GM12878 (cell line): ENCODE data around the gene APOC1.

Source experiments
- BCLAF1 ChIP-seq: fragments of 450-650 bp; IDR thresholded peaks from 2 replicates; pipeline ENCODE4 v1.6.1; 2017; ENCODE audit warnings: antibody characterized with exemption, mild to moderate bottlenecking, moderate library complexity
- CTCF ChIP-seq, 3 experiments: IDR thresholded peaks in 2 of 3; conservative IDR thresholded peaks in 1 of 3; 2 replicates each; pipeline ENCODE4 v1.5.1; 2011; ENCODE audit warnings: low read depth in 3 of 3, low read length in 3 of 3, mild to moderate bottlenecking in 3 of 3, control low read depth in 2 of 3, moderate library complexity in 2 of 3, inconsistent platforms in 1 of 3, mixed read lengths in 1 of 3; ENCODE audit not compliant: control insufficient read depth in 2 of 3, insufficient read depth in 1 of 3; ENCODE audit errors: extremely low read depth in 1 of 3
- ELK1 ChIP-seq: IDR thresholded peaks from 2 replicates; pipeline ENCODE4 v1.6.1; 2012; ENCODE audit warnings: low read depth, low read length, improper control_type of control experiment
- EP300 ChIP-seq, 2 experiments: fragments of 150-350 bp in 1 of 2; IDR thresholded peaks; 2 replicates each; pipeline ENCODE4 v1.6.1; 2011 to 2012; ENCODE audit warnings: low read depth in 2 of 2, low read length in 2 of 2, borderline replicate concordance in 1 of 2, improper control_type of control experiment in 1 of 2, inconsistent platforms in 1 of 2; ENCODE audit not compliant: control insufficient read depth in 1 of 2
- EZH2 ChIP-seq: IDR thresholded peaks from 2 replicates; pipeline ENCODE4 v1.6.1; 2012; ENCODE audit warnings: low read depth, mild to moderate bottlenecking, control low read depth, inconsistent platforms, low read length, borderline replicate concordance; ENCODE audit not compliant: control insufficient read depth
- FOXK2 ChIP-seq: fragments of 450-650 bp; IDR thresholded peaks from 2 replicates; pipeline ENCODE4 v1.6.1; 2017; ENCODE audit warnings: mild to moderate bottlenecking, moderate library complexity
- KDM1A ChIP-seq: fragments of 200-600 bp; sonication (generic); IDR thresholded peaks from 2 replicates; pipeline ENCODE4 v1.6.1; 2016; ENCODE audit warnings: borderline replicate concordance
- RFX5 ChIP-seq: IDR thresholded peaks from 2 replicates; pipeline ENCODE4 v1.6.1; 2011; ENCODE audit warnings: low read depth, low read length, improper control_type of control experiment
- SKIL ChIP-seq: fragments of 450-650 bp; IDR thresholded peaks from 2 replicates; pipeline ENCODE4 v1.6.1; 2017; ENCODE audit warnings: mild to moderate bottlenecking, low read depth, inconsistent platforms; ENCODE audit not compliant: poor library complexity, severe bottlenecking
- TCF3 ChIP-seq: IDR thresholded peaks from 2 replicates; pipeline ENCODE4 v1.6.1; 2012; ENCODE audit warnings: low read depth, mild to moderate bottlenecking, low read length, borderline replicate concordance; ENCODE audit not compliant: insufficient read depth
- USF1 ChIP-seq: IDR thresholded peaks from 2 replicates; pipeline ENCODE4 v1.6.1; 2011; ENCODE audit warnings: borderline replicate concordance, low read depth, mild to moderate bottlenecking, moderate library complexity, mixed read lengths, low read length; ENCODE audit not compliant: insufficient read depth; ENCODE audit errors: extremely low read length
- ZNF207 ChIP-seq: fragments of 450-650 bp; IDR thresholded peaks from 2 replicates; pipeline ENCODE4 v1.6.1; 2014; ENCODE audit warnings: antibody characterized with exemption, mild to moderate bottlenecking, borderline replicate concordance
- ZZZ3 ChIP-seq: IDR thresholded peaks from 2 replicates; pipeline ENCODE4 v1.6.1; 2011; ENCODE audit warnings: low read depth; ENCODE audit not compliant: control insufficient read depth, insufficient read length

- TF ChIP-seq EP300 (IDR thresholded peaks at IDR 0.05; ENCODE audit: borderline replicate concordance in 1 of 2, control insufficient read depth in 1 of 2, low read depth in 2 of 2, low read length in 2 of 2) (no peak), ZZZ3 (no peak), FOXK2 (no peak), CTCF (IDR thresholded peaks at IDR 0.05 in 2 of 3, conservative IDR thresholded peaks at IDR 0.05 in 1 of 3; ENCODE audit: control insufficient read depth in 2 of 3, extremely low read depth in 1 of 3, insufficient read depth in 1 of 3, low read depth in 3 of 3, low read length in 3 of 3) (no peak), TCF3 (no peak), EZH2 (no peak), ELK1 (no peak), ZNF207 (no peak), BCLAF1 (no peak), KDM1A (no peak), SKIL (no peak), USF1 (no peak), RFX5 (no peak)
These were observed 30.5 kb upstream of the APOC1 start for GRCh38 chr19:44883922-44884321.
